Nephron progenitor cell (in vitro differentiated cells): ENCODE data around the gene PCED1A.

Source experiments
- DNase-seq: peaks from one replicate; pipeline ENCODE4 v3.0.0; 2021
- H3K27ac Mint-ChIP-seq: 2 replicates; pipeline ENCODE4 v1.8.0; 2021; ENCODE audit warnings: mild to moderate bottlenecking, moderate library complexity, mixed read lengths
- H3K27me3 Mint-ChIP-seq: 2 replicates; pipeline ENCODE4 v1.8.0; 2021; ENCODE audit warnings: mild to moderate bottlenecking, low read depth, mixed read lengths; ENCODE audit not compliant: poor library complexity
- H3K36me3 Mint-ChIP-seq: 2 replicates; pipeline ENCODE4 v1.8.0; 2021; ENCODE audit warnings: low read depth, mixed read lengths
- H3K4me1 Mint-ChIP-seq: 2 replicates; pipeline ENCODE4 v1.8.0; 2021; ENCODE audit warnings: mixed read lengths
- H3K4me3 Mint-ChIP-seq: 2 replicates; pipeline ENCODE4 v1.8.0; 2021; ENCODE audit warnings: mild to moderate bottlenecking, moderate library complexity, mixed read lengths
- H3K9me3 Mint-ChIP-seq: 2 replicates; pipeline ENCODE4 v1.8.0; 2021; ENCODE audit warnings: mild to moderate bottlenecking, moderate library complexity, mixed read lengths
- TF ChIP-seq, protein P1 (sequence below): fragments of 200-600 bp; sonication (generic); IDR thresholded peaks from 2 replicates; pipeline ENCODE4 v1.5.0; 2021; ENCODE audit warnings: antibody characterized with exemption

The PCED1A gene

DNA sequence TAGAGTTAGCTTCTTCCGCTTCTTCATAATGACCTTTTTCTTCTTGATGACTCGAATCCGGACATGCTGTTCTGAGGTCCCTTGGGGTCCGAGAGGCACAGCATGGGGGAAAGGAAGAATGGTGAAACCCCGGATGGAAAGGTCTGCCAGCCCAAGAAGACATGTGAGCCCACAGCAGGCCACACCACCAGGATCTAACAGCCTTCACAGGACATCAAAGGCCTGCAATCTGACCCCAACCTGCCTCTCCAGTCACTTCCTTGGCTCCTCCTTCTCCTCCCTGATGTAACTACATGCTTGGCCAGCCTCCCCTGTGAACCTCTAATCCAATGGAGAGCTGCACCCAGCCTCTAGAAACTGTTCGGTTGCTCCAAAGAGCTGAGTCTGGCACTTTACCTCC, 41.6 kb downstream of the PCED1A start:
- H3K36me3 Mint-ChIP-seq: peaks cover 37% of the 10 kb centered on the region
- H3K4me3 Mint-ChIP-seq: peak overlapping the region; percentile 99
- peak; percentile 56 for DNase-seq
- H3K27ac Mint-ChIP-seq: peak overlapping the region; percentile 95
- H3K9me3 Mint-ChIP-seq: no peaks in the 10 kb centered on the region
- TF ChIP-seq, protein P1, sequence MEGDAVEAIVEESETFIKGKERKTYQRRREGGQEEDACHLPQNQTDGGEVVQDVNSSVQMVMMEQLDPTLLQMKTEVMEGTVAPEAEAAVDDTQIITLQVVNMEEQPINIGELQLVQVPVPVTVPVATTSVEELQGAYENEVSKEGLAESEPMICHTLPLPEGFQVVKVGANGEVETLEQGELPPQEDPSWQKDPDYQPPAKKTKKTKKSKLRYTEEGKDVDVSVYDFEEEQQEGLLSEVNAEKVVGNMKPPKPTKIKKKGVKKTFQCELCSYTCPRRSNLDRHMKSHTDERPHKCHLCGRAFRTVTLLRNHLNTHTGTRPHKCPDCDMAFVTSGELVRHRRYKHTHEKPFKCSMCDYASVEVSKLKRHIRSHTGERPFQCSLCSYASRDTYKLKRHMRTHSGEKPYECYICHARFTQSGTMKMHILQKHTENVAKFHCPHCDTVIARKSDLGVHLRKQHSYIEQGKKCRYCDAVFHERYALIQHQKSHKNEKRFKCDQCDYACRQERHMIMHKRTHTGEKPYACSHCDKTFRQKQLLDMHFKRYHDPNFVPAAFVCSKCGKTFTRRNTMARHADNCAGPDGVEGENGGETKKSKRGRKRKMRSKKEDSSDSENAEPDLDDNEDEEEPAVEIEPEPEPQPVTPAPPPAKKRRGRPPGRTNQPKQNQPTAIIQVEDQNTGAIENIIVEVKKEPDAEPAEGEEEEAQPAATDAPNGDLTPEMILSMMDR: no peak
- H3K27me3 Mint-ChIP-seq: peaks cover 24% of the 10 kb centered on the region
- H3K4me1 Mint-ChIP-seq: peaks cover 49% of the 10 kb centered on the region

DNA sequence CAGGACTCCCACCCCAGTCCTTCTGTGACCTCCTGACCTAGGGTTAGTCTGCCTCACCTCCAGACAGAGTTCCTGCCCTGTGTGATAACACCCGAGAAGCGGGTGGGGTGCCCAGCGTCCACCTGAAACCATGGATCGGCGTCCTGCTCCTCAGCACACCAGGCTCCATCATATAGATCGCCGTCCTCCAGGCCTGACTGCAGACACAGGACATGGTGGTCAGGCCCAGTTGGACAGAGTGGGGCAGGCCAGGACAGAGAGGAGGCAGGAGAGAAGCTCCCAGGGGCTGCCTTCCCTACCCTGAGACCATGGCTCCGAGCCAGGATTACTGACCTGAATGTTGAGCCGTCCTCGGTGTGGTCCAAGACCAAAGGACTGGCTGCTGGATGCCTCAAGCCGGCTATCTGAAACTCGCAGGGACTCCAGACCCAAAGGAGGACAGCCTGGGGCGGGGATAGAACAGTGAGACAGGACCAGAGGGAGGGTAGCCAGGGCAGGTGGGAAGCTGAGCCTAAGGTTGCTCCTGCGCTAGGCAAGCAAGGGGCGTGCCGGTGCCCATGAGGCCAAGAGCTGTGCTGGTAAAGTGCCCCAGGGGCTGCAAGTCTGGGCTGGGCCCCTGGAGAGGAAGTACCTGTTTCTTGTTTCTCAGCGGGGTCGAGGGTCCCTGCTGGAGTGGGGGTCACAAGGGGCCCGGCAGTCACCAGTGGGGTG, 42.2 kb downstream of the PCED1A start:
- peaks cover 47% of the 10 kb centered on the region for H3K4me1 Mint-ChIP-seq
- peaks cover 18% of the 10 kb centered on the region for H3K27me3 Mint-ChIP-seq
- no peak for DNase-seq
- H3K9me3 Mint-ChIP-seq: no peaks in the 10 kb centered on the region
- peak overlapping the region; percentile 99 for H3K4me3 Mint-ChIP-seq
- TF ChIP-seq, protein P1: no peak
- peaks cover 42% of the 10 kb centered on the region for H3K36me3 Mint-ChIP-seq
- H3K27ac Mint-ChIP-seq: peak overlapping the region; percentile 29

DNA sequence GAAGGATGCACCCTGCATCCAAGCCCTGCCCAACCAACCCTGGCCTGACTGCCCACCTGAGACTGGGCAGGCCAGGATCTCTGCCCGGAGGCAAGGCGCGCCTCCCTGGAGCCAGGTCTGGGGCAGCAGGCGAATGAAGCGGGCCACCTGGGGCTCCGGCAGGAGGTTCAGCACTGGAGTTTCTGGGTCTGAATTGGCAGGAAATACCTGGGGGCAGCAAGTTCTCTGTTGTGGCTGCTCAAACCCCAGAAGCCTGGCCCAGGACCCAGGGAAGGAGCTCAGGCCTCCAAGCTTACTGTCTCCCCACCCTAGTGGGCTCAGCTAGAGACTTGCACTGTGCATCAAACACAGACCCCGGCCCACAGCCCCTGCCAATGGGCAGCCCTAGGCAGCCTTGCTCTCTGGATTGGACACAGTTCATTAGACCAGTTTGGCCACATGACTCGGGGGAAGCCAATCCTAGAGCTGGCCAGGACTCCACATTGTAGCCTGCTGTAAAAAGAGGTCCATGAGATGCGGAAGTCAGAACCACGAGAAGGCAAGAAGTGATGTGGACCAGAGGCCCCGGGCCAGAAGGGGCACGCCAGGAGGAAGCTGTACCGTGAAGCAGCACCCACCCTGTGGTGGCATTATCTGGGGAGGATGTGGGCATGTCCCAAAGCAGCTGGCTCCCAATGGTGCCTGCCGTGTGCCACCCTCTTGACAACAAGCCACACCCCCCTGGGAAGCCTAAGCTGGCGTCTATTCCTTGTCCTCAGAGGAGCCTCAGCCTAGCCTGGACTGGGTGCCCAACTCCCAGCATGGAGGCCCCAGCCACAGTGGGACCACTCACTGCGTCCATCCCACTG, 43.1 kb downstream of the PCED1A start:
- no peak for DNase-seq
- H3K27ac Mint-ChIP-seq: no peak overlapping the region
- TF ChIP-seq, protein P1: no peak
- no peaks in the 10 kb centered on the region for H3K9me3 Mint-ChIP-seq
- H3K27me3 Mint-ChIP-seq: peaks cover 9% of the 10 kb centered on the region
- H3K4me1 Mint-ChIP-seq: peaks cover 43% of the 10 kb centered on the region
- peaks cover 51% of the 10 kb centered on the region for H3K36me3 Mint-ChIP-seq
- peak overlapping the region; percentile 68 for H3K4me3 Mint-ChIP-seq

- TF ChIP-seq, protein P1: no peak
- Mint-ChIP-seq H3K36me3 (peaks cover 54% of the 10 kb centered on the region), H3K4me1 (peaks cover 35% of the 10 kb centered on the region), H3K9me3 (no peaks in the 10 kb centered on the region), H3K27ac (no peak overlapping the region), H3K4me3 (no peak overlapping the region), H3K27me3 (no peaks in the 10 kb centered on the region)
- DNase-seq: no peak
These were observed 44.3 kb downstream of the PCED1A start for GRCh38 chr20:2796011-2796660.

- Mint-ChIP-seq H3K4me1 (peaks cover 29% of the 10 kb centered on the region), H3K4me3 (no peak overlapping the region), H3K27me3 (no peaks in the 10 kb centered on the region), H3K36me3 (peaks cover 58% of the 10 kb centered on the region), H3K27ac (no peak overlapping the region), H3K9me3 (peaks cover under 1% of the 10 kb centered on the region)
- no peak for DNase-seq
- TF ChIP-seq, protein P1: no peak
These were observed 45.0 kb downstream of the PCED1A start for GRCh38 chr20:2795451-2795850.
